ENCODE results near the gene GATA5. TPM values are rescaled to one million over a fixed set of nuclear protein-coding genes. Genes with fewer than 3 reads are reported as not detected.
A peak's percentile ranks its signal among the peaks of the same experiment; 100 is the strongest.

Gene GATA5
- total and polyA plus RNA-seq, 5 donors, result 1.5 to 3.1 (median 2.4) TPM

- WGBS, result 65% methylated on average over 23 of the region's 23 CpGs
Measured at GRCh38 chr20:62472138-62472940, 3.5 kb downstream of the GATA5 start.

GRCh38 chr20:62470459-62470858, 5.3 kb downstream of the GATA5 start:
- no peak for ATAC-seq
- Histone ChIP-seq H3K9me3 (ENCODE audit: control insufficient read depth, low read length) (no peaks in the 10 kb centered on the region), H3K27ac (ENCODE audit: low read length) (no peak overlapping the region), H3K4me3 (ENCODE audit: low read length) (no peak overlapping the region), H3K27me3 (ENCODE audit: control insufficient read depth, insufficient read depth) (no peaks in the 10 kb centered on the region), H3K4me1 (ENCODE audit: control insufficient read depth, insufficient read depth, low read length) (no peaks in the 10 kb centered on the region)
- WGBS, result 81% methylated on average over 12 of the region's 12 CpGs
- intact Hi-C loops (cut with DNase I), result no loop called here
- DNase-seq, result no peak

More at GRCh38 chr20:62472138-62472940, 3.5 kb downstream of the GATA5 start:
- Histone ChIP-seq H3K9me3 (ENCODE audit: control insufficient read depth, low read length) (no peaks in the 10 kb centered on the region), H3K27ac (ENCODE audit: low read length) (no peak overlapping the region), H3K27me3 (ENCODE audit: control insufficient read depth, insufficient read depth) (no peaks in the 10 kb centered on the region), H3K4me3 (ENCODE audit: low read length) (no peak overlapping the region), H3K4me1 (ENCODE audit: control insufficient read depth, insufficient read depth, low read length) (no peaks in the 10 kb centered on the region)
- ATAC-seq (no peak), DNase-seq (no peak)
- intact Hi-C loops (cut with DNase I), result no loop called here

GRCh38 chr20:62470001-62470400, 5.8 kb downstream of the GATA5 start:
- intact Hi-C loops (cut with DNase I), result no loop called here
- Histone ChIP-seq H3K9me3 (ENCODE audit: control insufficient read depth, low read length) (no peaks in the 10 kb centered on the region), H3K4me1 (ENCODE audit: control insufficient read depth, insufficient read depth, low read length) (no peaks in the 10 kb centered on the region), H3K27me3 (ENCODE audit: control insufficient read depth, insufficient read depth) (no peaks in the 10 kb centered on the region), H3K4me3 (ENCODE audit: low read length) (no peak overlapping the region), H3K27ac (ENCODE audit: low read length) (no peak overlapping the region)
- DNase-seq, result no peak
- WGBS, result 58% methylated on average over 18 of the region's 18 CpGs
- ATAC-seq, result no peak

DNA sequence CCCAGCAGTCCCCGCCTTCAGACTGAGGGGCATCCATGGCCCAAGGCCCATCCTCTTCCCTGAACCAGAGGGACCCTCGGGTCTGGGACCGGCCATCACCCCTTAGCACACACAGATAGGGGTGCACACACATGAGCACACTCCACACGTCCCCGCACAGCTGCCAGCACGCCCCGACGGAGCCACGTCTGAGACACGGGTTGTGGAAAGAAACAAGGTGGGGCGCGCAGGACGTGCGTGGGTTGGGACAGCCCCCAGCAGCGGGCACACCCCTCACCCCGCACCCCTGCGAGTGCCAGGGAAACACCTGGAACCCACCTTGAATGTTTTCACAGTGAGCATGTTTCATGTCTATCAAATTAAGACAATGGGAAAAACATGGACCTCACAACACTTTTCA, 6.4 kb downstream of the GATA5 start:
- 81% methylated on average over 17 of the region's 17 CpGs for whole genome bisulfite sequencing
- no peaks in the 10 kb centered on the region for H3K9me3 ChIP-seq (ENCODE audit: control insufficient read depth, low read length)
- intact Hi-C loops (cut with DNase I), result no loop called here
- no peaks in the 10 kb centered on the region for H3K27me3 ChIP-seq (ENCODE audit: control insufficient read depth, insufficient read depth)
- ATAC-seq (no peak), DNase-seq (no peak)
- H3K4me1 ChIP-seq (ENCODE audit: control insufficient read depth, insufficient read depth, low read length), result no peaks in the 10 kb centered on the region
- H3K4me3 ChIP-seq (ENCODE audit: low read length), result no peak overlapping the region
- H3K27ac ChIP-seq (ENCODE audit: low read length), result no peak overlapping the region

GRCh38 chr20:62466806-62467537, 8.8 kb downstream of the GATA5 start:
- Histone ChIP-seq H3K27ac (ENCODE audit: low read length) (no peak overlapping the region), H3K9me3 (ENCODE audit: control insufficient read depth, low read length) (no peaks in the 10 kb centered on the region), H3K27me3 (ENCODE audit: control insufficient read depth, insufficient read depth) (no peaks in the 10 kb centered on the region), H3K4me3 (ENCODE audit: low read length) (no peak overlapping the region), H3K4me1 (ENCODE audit: control insufficient read depth, insufficient read depth, low read length) (no peaks in the 10 kb centered on the region)
- ATAC-seq, result no peak
- 75% methylated on average over 19 of the region's 19 CpGs for WGBS
- DNase-seq, result no peak
- intact Hi-C loops (cut with DNase I), result no loop called here

- Histone ChIP-seq H3K27me3 (ENCODE audit: control insufficient read depth, insufficient read depth) (no peaks in the 10 kb centered on the region), H3K9me3 (ENCODE audit: control insufficient read depth, low read length) (no peaks in the 10 kb centered on the region), H3K4me1 (ENCODE audit: control insufficient read depth, insufficient read depth, low read length) (no peaks in the 10 kb centered on the region), H3K27ac (ENCODE audit: low read length) (no peak overlapping the region), H3K4me3 (ENCODE audit: low read length) (no peak overlapping the region)
- DNase-seq (peak in 1 of 3 donors; percentile 61), ATAC-seq (no peak)
- 82% methylated on average over 48 of the region's 48 CpGs for WGBS
- intact Hi-C loops (cut with DNase I), result no loop called here
Measured at GRCh38 chr20:62466072-62466760, 9.6 kb downstream of the GATA5 start.

- intact Hi-C loops (cut with DNase I), result no loop called here
- Histone ChIP-seq H3K9me3 (ENCODE audit: control insufficient read depth, low read length) (no peaks in the 10 kb centered on the region), H3K27ac (ENCODE audit: low read length) (no peak overlapping the region), H3K4me1 (ENCODE audit: control insufficient read depth, insufficient read depth, low read length) (no peaks in the 10 kb centered on the region), H3K4me3 (ENCODE audit: low read length) (no peak overlapping the region), H3K27me3 (ENCODE audit: control insufficient read depth, insufficient read depth) (no peaks in the 10 kb centered on the region)
- DNase-seq, result no peak
- 81% methylated on average over 10 of the region's 10 CpGs for WGBS
- ATAC-seq, result no peak
Measured at GRCh38 chr20:62464990-62465389, 10.8 kb downstream of the GATA5 start.

DNA sequence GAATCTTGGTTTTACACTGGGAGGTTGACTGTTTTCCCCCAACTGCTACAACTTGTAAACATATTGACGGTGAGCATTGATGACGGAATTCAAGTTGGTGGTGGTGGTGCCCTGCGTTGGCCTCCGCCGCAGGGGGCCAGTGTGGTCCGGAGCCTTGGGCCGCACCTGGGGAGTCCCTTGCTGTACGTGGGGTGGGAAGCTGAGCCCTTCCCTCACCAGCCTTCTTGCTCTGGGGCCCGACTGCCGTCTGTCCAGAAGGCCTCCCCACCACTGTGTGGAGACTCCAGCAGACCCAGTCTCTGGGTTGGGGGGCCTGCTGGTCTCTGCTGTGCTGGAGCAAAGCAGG, 11.4 kb downstream of the GATA5 start:
- intact Hi-C loops (cut with DNase I), result no loop called here
- DNase-seq (no peak), ATAC-seq (no peak)
- H3K27me3 ChIP-seq (ENCODE audit: control insufficient read depth, insufficient read depth), result no peaks in the 10 kb centered on the region
- no peak overlapping the region for H3K27ac ChIP-seq (ENCODE audit: low read length)
- no peak overlapping the region for H3K4me3 ChIP-seq (ENCODE audit: low read length)
- no peaks in the 10 kb centered on the region for H3K4me1 ChIP-seq (ENCODE audit: control insufficient read depth, insufficient read depth, low read length)
- WGBS, result 90% methylated on average over 10 of the region's 10 CpGs
- no peaks in the 10 kb centered on the region for H3K9me3 ChIP-seq (ENCODE audit: control insufficient read depth, low read length)

GRCh38 chr20:62463651-62464424, 12.0 kb downstream of the GATA5 start:
- WGBS, result 74% methylated on average over 25 of the region's 25 CpGs
- ATAC-seq (no peak), DNase-seq (no peak)
- intact Hi-C loops (cut with DNase I), result no loop called here
- H3K4me1 ChIP-seq (ENCODE audit: control insufficient read depth, insufficient read depth, low read length), result no peaks in the 10 kb centered on the region
- no peaks in the 10 kb centered on the region for H3K9me3 ChIP-seq (ENCODE audit: control insufficient read depth, low read length)
- no peak overlapping the region for H3K4me3 ChIP-seq (ENCODE audit: low read length)
- H3K27me3 ChIP-seq (ENCODE audit: control insufficient read depth, insufficient read depth), result no peaks in the 10 kb centered on the region
- H3K27ac ChIP-seq (ENCODE audit: low read length), result no peak overlapping the region

GRCh38 chr20:62462976-62463592, 12.7 kb downstream of the GATA5 start:
- H3K4me3 ChIP-seq (ENCODE audit: low read length), result no peak overlapping the region
- H3K4me1 ChIP-seq (ENCODE audit: control insufficient read depth, insufficient read depth, low read length), result no peaks in the 10 kb centered on the region
- 74% methylated on average over 15 of the region's 15 CpGs for WGBS
- H3K27ac ChIP-seq (ENCODE audit: low read length), result no peak overlapping the region
- H3K27me3 ChIP-seq (ENCODE audit: control insufficient read depth, insufficient read depth), result no peaks in the 10 kb centered on the region
- no peaks in the 10 kb centered on the region for H3K9me3 ChIP-seq (ENCODE audit: control insufficient read depth, low read length)
- DNase-seq (peak in 1 of 3 donors; percentile 49), ATAC-seq (no peak)
- intact Hi-C loops (cut with DNase I), result no loop called here
